Suprapubic skin (tissue), 4 donors: ENCODE measurements around the gene PDE6H. TPM values are rescaled to one million over a fixed set of nuclear protein-coding genes. Genes with fewer than 3 reads are reported as not detected.

ENCODE experiments used
- DNase-seq, 2 donors: peaks; one replicate each; pipeline ENCODE4 v3.0.0-alpha.2; 2019; ENCODE audit warnings: low spot score in 2 of 2
- H3K27ac ChIP-seq: fragments of 200-600 bp; sonication (generic); one replicate; pipeline ENCODE4 v1.5.1; 2019
- H3K27me3 ChIP-seq: fragments of 200-600 bp; sonication (generic); one replicate; pipeline ENCODE4 v1.5.1; 2019
- H3K36me3 ChIP-seq: fragments of 200-600 bp; sonication (generic); one replicate; pipeline ENCODE4 v1.5.1; 2019
- H3K4me1 ChIP-seq: fragments of 200-600 bp; sonication (generic); one replicate; pipeline ENCODE4 v1.5.1; 2019
- H3K4me3 ChIP-seq: fragments of 200-600 bp; sonication (generic); one replicate; pipeline ENCODE4 v1.5.1; 2019; ENCODE audit warnings: mild to moderate bottlenecking
- H3K9me3 ChIP-seq: fragments of 200-600 bp; sonication (generic); one replicate; pipeline ENCODE4 v1.5.1; 2019
- CTCF ChIP-seq, 2 donors: fragments of 200-600 bp in 1 of 2; fragments of 450-650 bp in 1 of 2; sonication (generic) in 1 of 2; IDR thresholded peaks; one replicate each; pipeline ENCODE4 v1.5.1; 2016 to 2019; ENCODE audit warnings: antibody characterized with exemption in 2 of 2, mild to moderate bottlenecking in 1 of 2, moderate library complexity in 1 of 2
- EP300 ChIP-seq: sonication (generic); formaldehyde crosslinking; IDR thresholded peaks from one replicate; pipeline ENCODE4 v1.6.1; 2017; ENCODE audit warnings: antibody characterized with exemption
- POLR2A ChIP-seq, 2 donors: fragments of 450-650 bp; IDR thresholded peaks; one replicate each; pipeline ENCODE4 v1.6.1; 2017; ENCODE audit warnings: antibody characterized with exemption in 2 of 2, mild to moderate bottlenecking in 2 of 2, moderate library complexity in 2 of 2
- POLR2AphosphoS5 ChIP-seq, 3 donors: sonication (generic); formaldehyde crosslinking; IDR thresholded peaks; one replicate each; pipeline ENCODE4 v1.6.1; 2017; ENCODE audit warnings: antibody characterized with exemption in 3 of 3
- WGBS: methylation state at CpG from one replicate; pipeline ENCODE4 v1.1.5; 2018; 5-methylcytosine and 5-hydroxymethylcytosine counted together
- total RNA-seq, 4 donors: library from RNA; depleted of rRNA; stranded (reverse); fragments of >200 nt; gene quantifications; one replicate each; pipeline ENCODE4 v1.1.0, GENCODE V29; 2016

The PDE6H gene
- total RNA-seq, 4 donors from 2014 or later, result not detected

GRCh38 chr12:14956024-14956891 is 16.6 kb upstream of the PDE6H start:
- TF ChIP-seq POLR2A (IDR thresholded peaks at IDR 0.05) (no peak), CTCF (IDR thresholded peaks at IDR 0.05) (no peak), POLR2AphosphoS5 (IDR thresholded peaks at IDR 0.05) (no peak), EP300 (no peak)
- Histone ChIP-seq H3K4me1 (peaks cover 56% of the 10 kb centered on the region), H3K36me3 (no peaks in the 10 kb centered on the region), H3K27me3 (no peaks in the 10 kb centered on the region), H3K4me3 (no peak overlapping the region), H3K27ac (no peak overlapping the region), H3K9me3 (no peaks in the 10 kb centered on the region)
- DNase-seq, result no peak
- 65% methylated on average over 9 of the region's 9 CpGs for WGBS

GRCh38 chr12:14956905-14957304 is 15.9 kb upstream of the PDE6H start:
- TF ChIP-seq POLR2A (IDR thresholded peaks at IDR 0.05), result no peak
- Histone ChIP-seq H3K4me1 (peaks cover 56% of the 10 kb centered on the region), H3K4me3 (no peak overlapping the region), H3K36me3 (no peaks in the 10 kb centered on the region), H3K27me3 (no peaks in the 10 kb centered on the region), H3K9me3 (no peaks in the 10 kb centered on the region), H3K27ac (no peak overlapping the region)
- 82% methylated on average over 2 of the region's 2 CpGs for WGBS
- no peak for DNase-seq

- 62% methylated on average over 5 of the region's 5 CpGs for WGBS
- Histone ChIP-seq H3K27me3 (no peaks in the 10 kb centered on the region), H3K27ac (peak overlapping the region; percentile 38), H3K4me3 (peak overlapping the region; percentile 53), H3K9me3 (no peaks in the 10 kb centered on the region), H3K4me1 (peaks cover 54% of the 10 kb centered on the region), H3K36me3 (no peaks in the 10 kb centered on the region)
- no peak for DNase-seq
- TF ChIP-seq POLR2AphosphoS5 (IDR thresholded peaks at IDR 0.05), result no peak
- no peak for TF ChIP-seq POLR2A (IDR thresholded peaks at IDR 0.05)
- TF ChIP-seq CTCF (IDR thresholded peaks at IDR 0.05), result no peak
- TF ChIP-seq EP300, result no peak
Measured at GRCh38 chr12:14957551-14958168, 15.2 kb upstream of the PDE6H start.

GRCh38 chr12:14958361-14959125 is 14.3 kb upstream of the PDE6H start:
- Histone ChIP-seq H3K27me3 (no peaks in the 10 kb centered on the region), H3K4me3 (peak overlapping the region; percentile 53), H3K36me3 (no peaks in the 10 kb centered on the region), H3K4me1 (peaks cover 53% of the 10 kb centered on the region), H3K27ac (peak overlapping the region; percentile 47), H3K9me3 (no peaks in the 10 kb centered on the region)
- 78% methylated on average over 11 of the region's 11 CpGs for WGBS
- DNase-seq, result no peak
- TF ChIP-seq CTCF (IDR thresholded peaks at IDR 0.05), result no peak
- no peak for TF ChIP-seq EP300
- TF ChIP-seq POLR2AphosphoS5 (IDR thresholded peaks at IDR 0.05), result no peak
- TF ChIP-seq POLR2A (IDR thresholded peaks at IDR 0.05), result no peak

- no peak for TF ChIP-seq POLR2A (IDR thresholded peaks at IDR 0.05)
- no peak for TF ChIP-seq EP300
- no peak for TF ChIP-seq CTCF (IDR thresholded peaks at IDR 0.05)
- no peak for TF ChIP-seq POLR2AphosphoS5 (IDR thresholded peaks at IDR 0.05)
- WGBS, result 91% methylated on average over 10 of the region's 10 CpGs
- peak overlapping the region; percentile 47 for H3K27ac ChIP-seq
Measured at GRCh38 chr12:14959126-14959440, 13.8 kb upstream of the PDE6H start.

More at GRCh38 chr12:14959126-14959440, 13.8 kb upstream of the PDE6H start:
- Histone ChIP-seq H3K36me3 (no peaks in the 10 kb centered on the region), H3K4me3 (peak overlapping the region; percentile 53), H3K4me1 (peaks cover 53% of the 10 kb centered on the region), H3K27me3 (no peaks in the 10 kb centered on the region), H3K9me3 (no peaks in the 10 kb centered on the region)
- DNase-seq, result no peak
